H9 (cell line): ENCODE data around the gene RAB33A. TPM values are rescaled to one million over a fixed set of nuclear protein-coding genes. Genes with fewer than 3 reads are reported as not detected.
A peak's percentile ranks its signal among the peaks of the same experiment; 100 is the strongest.

Experiments used
- DNase-seq: peaks from one replicate; pipeline ENCODE4 v3.0.0-alpha.2; 2017
- H2AFZ ChIP-seq: one replicate; pipeline ENCODE4 v1.6.1; 2013; ENCODE audit warnings: mild to moderate bottlenecking, low read length, control low read depth, moderate library complexity
- H2AK5ac ChIP-seq: 2 replicates; pipeline ENCODE4 v1.6.1; 2013; ENCODE audit warnings: low read length, control low read depth, mixed read lengths; ENCODE audit not compliant: insufficient read length
- H2BK120ac ChIP-seq: one replicate; pipeline ENCODE4 v1.6.1; 2013; ENCODE audit warnings: low read depth, mild to moderate bottlenecking, low read length, control low read depth, inconsistent platforms; ENCODE audit not compliant: poor library complexity, severe bottlenecking
- H2BK12ac ChIP-seq: 2 replicates; pipeline ENCODE4 v1.6.1; 2013; ENCODE audit warnings: low read length, control low read depth, mixed read lengths, low read depth; ENCODE audit not compliant: insufficient read length
- H2BK15ac ChIP-seq: 2 replicates; pipeline ENCODE4 v1.6.1; 2013; ENCODE audit warnings: low read depth, low read length, control low read depth
- H2BK20ac ChIP-seq: one replicate; pipeline ENCODE4 v1.6.1; 2013; ENCODE audit warnings: low read depth, mild to moderate bottlenecking, low read length, control low read depth, inconsistent platforms; ENCODE audit not compliant: poor library complexity, severe bottlenecking
- H2BK5ac ChIP-seq: 2 replicates; pipeline ENCODE4 v1.6.1; 2013; ENCODE audit warnings: low read length, control low read depth, mixed read lengths; ENCODE audit not compliant: insufficient read length
- H3K14ac ChIP-seq: 2 replicates; pipeline ENCODE4 v1.6.1; 2013; ENCODE audit warnings: low read length, control low read depth; ENCODE audit not compliant: insufficient read depth
- H3K18ac ChIP-seq: 2 replicates; pipeline ENCODE4 v1.6.1; 2013; ENCODE audit warnings: low read depth, mild to moderate bottlenecking, mixed read lengths, low read length, control low read depth; ENCODE audit not compliant: insufficient read length
- H3K23ac ChIP-seq: 2 replicates; pipeline ENCODE4 v1.6.1; 2013; ENCODE audit warnings: low read length, control low read depth, mixed read lengths, low read depth; ENCODE audit not compliant: insufficient read length
- H3K23me2 ChIP-seq: 2 replicates; pipeline ENCODE4 v1.6.1; 2013; ENCODE audit warnings: low read depth, mild to moderate bottlenecking, mixed read lengths, low read length, control low read depth; ENCODE audit not compliant: insufficient read length, poor library complexity, severe bottlenecking
- H3K27ac ChIP-seq: 2 replicates; pipeline ENCODE4 v1.5.1; 2013; ENCODE audit warnings: low read length, control low read depth, mixed read lengths, low read depth; ENCODE audit not compliant: insufficient read length
- H3K27me3 ChIP-seq: 2 replicates; pipeline ENCODE4 v1.6.1; 2013; ENCODE audit warnings: low read length, control low read depth, inconsistent platforms; ENCODE audit not compliant: insufficient read depth
- H3K4ac ChIP-seq: 2 replicates; pipeline ENCODE4 v1.6.1; 2013; ENCODE audit warnings: low read depth, mild to moderate bottlenecking, control low read depth, inconsistent platforms, low read length, moderate library complexity
- H3K4me1 ChIP-seq: 2 replicates; pipeline ENCODE4 v1.6.1; 2013; ENCODE audit warnings: low read length, control low read depth, inconsistent platforms; ENCODE audit not compliant: insufficient read depth
- H3K4me2 ChIP-seq: 2 replicates; pipeline ENCODE4 v1.6.1; 2013; ENCODE audit warnings: low read length, control low read depth, mixed read lengths; ENCODE audit not compliant: insufficient read length, insufficient read depth
- H3K56ac ChIP-seq: 2 replicates; pipeline ENCODE4 v1.6.1; 2013; ENCODE audit warnings: low read depth, mild to moderate bottlenecking, mixed read lengths, low read length, control low read depth; ENCODE audit not compliant: insufficient read length
- H3K79me1 ChIP-seq: 2 replicates; pipeline ENCODE4 v1.6.1; 2013; ENCODE audit warnings: low read depth, mild to moderate bottlenecking, moderate library complexity, low read length, control low read depth, inconsistent platforms; ENCODE audit not compliant: insufficient read depth, poor library complexity, severe bottlenecking
- H3K79me2 ChIP-seq: 2 replicates; pipeline ENCODE4 v1.6.1; 2013; ENCODE audit warnings: low read length, control low read depth, inconsistent platforms; ENCODE audit not compliant: insufficient read depth
- H3K9ac ChIP-seq: 2 replicates; pipeline ENCODE4 v1.6.1; 2013; ENCODE audit warnings: low read length, control low read depth, mixed read lengths; ENCODE audit not compliant: insufficient read length; ENCODE audit errors: extremely low read depth
- H3K9me3 ChIP-seq: one replicate; pipeline ENCODE4 v1.6.1; 2013; ENCODE audit warnings: low read depth, low read length, inconsistent platforms; ENCODE audit not compliant: control insufficient read depth
- H3T11ph ChIP-seq: one replicate; pipeline ENCODE4 v1.6.1; 2013; ENCODE audit warnings: mild to moderate bottlenecking, low read length, control low read depth, inconsistent platforms
- H4K20me1 ChIP-seq: one replicate; pipeline ENCODE4 v1.6.1; 2013; ENCODE audit not compliant: control insufficient read depth, insufficient read length, insufficient read depth
- H4K5ac ChIP-seq: 2 replicates; pipeline ENCODE4 v1.6.1; 2013; ENCODE audit warnings: low read depth, mild to moderate bottlenecking, mixed read lengths, low read length, control low read depth; ENCODE audit not compliant: insufficient read length
- H4K8ac ChIP-seq: replicated peaks from 2 replicates; pipeline ENCODE4 v1.6.1; 2013; ENCODE audit warnings: low read length, control low read depth, mixed read lengths, low read depth; ENCODE audit not compliant: insufficient read length
- H4K91ac ChIP-seq: 2 replicates; pipeline ENCODE4 v1.6.1; 2013; ENCODE audit warnings: low read depth, mild to moderate bottlenecking, moderate library complexity, mixed read lengths, low read length, control low read depth; ENCODE audit not compliant: insufficient read length
- H3K27ac Mint-ChIP-seq, 3 experiments: 2 replicates in 2 of 3; 3 replicates in 1 of 3; pipeline ENCODE4 v1.8.0; 2020 to 2021; ENCODE audit warnings: mixed read lengths in 3 of 3, mild to moderate bottlenecking in 1 of 3, moderate library complexity in 1 of 3
- H3K27me3 Mint-ChIP-seq: 2 replicates; pipeline ENCODE4 v1.8.0; 2021; ENCODE audit warnings: low read depth, mild to moderate bottlenecking, moderate library complexity, mixed read lengths
- H3K36me3 Mint-ChIP-seq, 3 experiments: 2 replicates in 2 of 3; 3 replicates in 1 of 3; pipeline ENCODE4 v1.8.0; 2020 to 2021; ENCODE audit warnings: low read depth in 3 of 3, mixed read lengths in 3 of 3; ENCODE audit not compliant: insufficient read depth in 1 of 3
- H3K4me1 Mint-ChIP-seq, 2 experiments: 2 replicates each; pipeline ENCODE4 v1.8.0; 2020; ENCODE audit warnings: mixed read lengths in 2 of 2
- H3K4me3 Mint-ChIP-seq, 2 experiments: 2 replicates in 1 of 2; 3 replicates in 1 of 2; pipeline ENCODE4 v1.8.0; 2020 to 2021; ENCODE audit warnings: mild to moderate bottlenecking in 2 of 2, mixed read lengths in 2 of 2, moderate library complexity in 1 of 2
- H3K9me3 Mint-ChIP-seq, 2 experiments: 2 replicates in 1 of 2; 3 replicates in 1 of 2; pipeline ENCODE4 v1.8.0; 2020; ENCODE audit warnings: mild to moderate bottlenecking in 2 of 2, mixed read lengths in 2 of 2, moderate library complexity in 1 of 2
- CTCF ChIP-seq: fragments of 200-600 bp; sonication (generic); conservative IDR thresholded peaks from 3 replicates; pipeline ENCODE4 v1.8.0; 2021; ENCODE audit warnings: antibody characterized with exemption, mild to moderate bottlenecking
- WGBS: extraction: QIAGEN DNeasy Blood & Tissue Kit; methylation state at CpG from one replicate; pipeline ENCODE4 v1.1.7; 2013; ENCODE audit warnings: missing lambda C conversion rate, low lambda C conversion rate, mixed read lengths; ENCODE audit not compliant: insufficient read length; ENCODE audit errors: extremely low coverage; 5-methylcytosine and 5-hydroxymethylcytosine counted together
- total RNA-seq: library from RNA; stranded (reverse); gene quantifications from 2 replicates; pipeline ENCODE4 v1.2.1, GENCODE V29; 2021

RAB33A gene
- total RNA-seq, 1 experiment from 2014 or later, result 0.59 TPM

- Mint-ChIP-seq H3K4me1 (peaks cover 9 to 14% of the 10 kb centered on the region in 2 experiments; a peak in 3 of 4 replicates), H3K27ac (peak within 1 kb of the TSS; percentile 96 to 97 (median 97)), H3K27me3 (no peaks in the 10 kb centered on the region; the same call in 1 of the 2 replicates), H3K36me3 (peaks cover 0 to 1% (median 1%) of the 10 kb centered on the region in 3 experiments; a peak in 3 of 7 replicates), H3K9me3 (peaks cover 0 to 60% of the 10 kb centered on the region in 2 experiments; a peak in 4 of 5 replicates), H3K4me3 (peak within 1 kb of the TSS; percentile 92 to 93)
- no peak for TF ChIP-seq CTCF
- H3K23me2 ChIP-seq, result peaks cover 3% of the 10 kb centered on the region
- no peak within 1 kb of the TSS for H4K8ac ChIP-seq
- H2BK120ac ChIP-seq, result no peak within 1 kb of the TSS
- H2BK12ac ChIP-seq, result no peak within 1 kb of the TSS
- DNase-seq, result peak; percentile 95
- H3K4me1 ChIP-seq, result no peaks in the 10 kb centered on the region
- H4K91ac ChIP-seq, result no peak within 1 kb of the TSS
- no peak within 1 kb of the TSS for H2BK20ac ChIP-seq
- peak within 1 kb of the TSS; percentile 39 for H3K18ac ChIP-seq
- no peaks in the 10 kb centered on the region for H3K79me1 ChIP-seq
- H3K9me3 ChIP-seq, result peaks cover 13% of the 10 kb centered on the region
- no peak within 1 kb of the TSS for H3T11ph ChIP-seq
- no peak within 1 kb of the TSS for H4K5ac ChIP-seq
- no peak within 1 kb of the TSS for H2BK15ac ChIP-seq
- H3K27ac ChIP-seq, result peak within 1 kb of the TSS; percentile 53
- H2AK5ac ChIP-seq, result no peak within 1 kb of the TSS
- no peak within 1 kb of the TSS for H3K4ac ChIP-seq
- peaks cover 4% of the 10 kb centered on the region; the same call in 1 of the 2 replicates for H3K79me2 ChIP-seq
- no peak within 1 kb of the TSS for H2BK5ac ChIP-seq
- H3K14ac ChIP-seq, result no peak within 1 kb of the TSS; the same call in 1 of the 2 replicates
- peak within 1 kb of the TSS; percentile 77 for H3K9ac ChIP-seq
- no peaks in the 10 kb centered on the region for H4K20me1 ChIP-seq
- H3K56ac ChIP-seq, result no peak within 1 kb of the TSS
- no peak within 1 kb of the TSS for H2AFZ ChIP-seq
- no peaks in the 10 kb centered on the region for H3K27me3 ChIP-seq
- WGBS, result no CpG with 5 or more reads among the region's 50 CpGs
- peak within 1 kb of the TSS; percentile 94 for H3K4me2 ChIP-seq
- H3K23ac ChIP-seq, result no peak within 1 kb of the TSS
These were observed 5.9 kb upstream of the RAB33A start, which contains the start of gene AIFM1 for GRCh38 chrX:130165703-130166502. AIFM1 (minus strand) TSS chrX:130165841; CDS start chrX:130165656, 185 bp downstream.
